ENCODE data around the gene OSBPL5.

The OSBPL5 gene

GRCh38 chr11:3148255-3148989 is 16.7 kb downstream of the OSBPL5 start:
- no peak for DNase-seq

- DNase-seq = no peak
Measured at GRCh38 chr11:3147626-3148025, 17.5 kb downstream of the OSBPL5 start.

DNA sequence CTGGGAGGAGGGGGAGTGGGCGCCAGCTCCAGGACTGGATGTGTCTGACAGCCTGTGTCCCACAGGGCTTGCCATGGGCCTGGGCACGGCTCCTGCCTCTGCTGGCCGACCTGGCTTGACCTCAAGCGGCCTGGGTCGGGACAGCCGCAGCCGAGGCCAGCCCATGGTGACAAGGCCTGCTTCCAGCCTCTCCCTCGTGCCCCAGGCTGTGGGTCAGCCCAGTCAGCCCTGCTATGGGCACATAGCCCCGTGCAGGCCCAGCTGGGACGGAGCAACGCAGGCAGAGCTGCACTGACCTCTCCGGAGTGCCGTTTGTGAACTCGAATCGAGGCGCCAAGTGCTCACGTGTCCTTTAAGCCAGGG is 17.9 kb downstream of the OSBPL5 start:
- DNase-seq = no peak

GRCh38 chr11:3146612-3147256 is 18.4 kb downstream of the OSBPL5 start:
- no peak for DNase-seq

GRCh38 chr11:3145206-3145520 is 19.9 kb downstream of the OSBPL5 start:
- no peak for DNase-seq

DNA sequence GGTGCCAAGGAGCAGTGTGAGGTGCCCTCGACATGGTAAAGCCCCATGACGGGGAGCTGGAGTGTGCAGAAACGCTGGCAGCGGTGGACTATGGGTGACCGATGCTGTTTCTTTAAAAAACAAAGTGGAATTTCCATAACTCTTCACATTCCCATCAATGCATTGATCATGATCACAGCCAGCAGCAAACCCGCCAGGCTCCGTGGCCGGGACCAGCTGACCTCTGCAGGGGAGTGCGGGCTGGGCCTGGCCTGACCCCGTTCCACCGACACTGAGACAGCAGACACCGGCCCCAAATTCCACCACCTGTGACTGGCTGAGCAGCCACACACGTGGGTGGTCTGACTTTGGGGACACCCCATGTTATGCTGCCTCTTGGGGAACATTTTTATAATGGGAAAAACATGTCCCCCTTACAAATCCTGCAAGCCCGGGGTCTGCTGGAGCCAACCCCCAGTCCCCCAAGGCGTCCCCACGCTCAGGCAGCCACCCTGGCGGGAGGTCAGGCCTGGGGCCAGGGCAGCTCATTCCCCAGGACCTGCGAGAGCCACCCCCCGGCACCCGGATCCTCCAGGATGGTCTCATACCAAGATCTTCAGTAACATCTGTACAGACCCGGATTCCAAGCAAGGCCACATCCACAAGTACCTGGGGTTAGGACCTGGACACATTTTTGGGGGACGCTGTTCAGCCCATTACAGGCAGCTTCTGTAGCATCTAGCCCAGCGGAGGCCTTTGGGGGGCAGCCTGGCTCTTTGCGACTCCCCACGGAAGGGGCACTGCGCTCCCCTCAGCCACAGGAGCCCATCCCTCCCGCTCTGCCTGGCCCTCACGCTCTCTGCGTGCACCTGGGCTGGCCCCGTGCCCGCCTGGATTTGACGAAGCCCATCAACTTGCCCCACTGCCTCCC is 20.6 kb downstream of the OSBPL5 start:
- no peak for DNase-seq

- no peak for DNase-seq
Measured at GRCh38 chr11:3143136-3143880, 21.8 kb downstream of the OSBPL5 start.

GRCh38 chr11:3140291-3140603 is 24.9 kb downstream of the OSBPL5 start:
- no peak for DNase-seq

DNA sequence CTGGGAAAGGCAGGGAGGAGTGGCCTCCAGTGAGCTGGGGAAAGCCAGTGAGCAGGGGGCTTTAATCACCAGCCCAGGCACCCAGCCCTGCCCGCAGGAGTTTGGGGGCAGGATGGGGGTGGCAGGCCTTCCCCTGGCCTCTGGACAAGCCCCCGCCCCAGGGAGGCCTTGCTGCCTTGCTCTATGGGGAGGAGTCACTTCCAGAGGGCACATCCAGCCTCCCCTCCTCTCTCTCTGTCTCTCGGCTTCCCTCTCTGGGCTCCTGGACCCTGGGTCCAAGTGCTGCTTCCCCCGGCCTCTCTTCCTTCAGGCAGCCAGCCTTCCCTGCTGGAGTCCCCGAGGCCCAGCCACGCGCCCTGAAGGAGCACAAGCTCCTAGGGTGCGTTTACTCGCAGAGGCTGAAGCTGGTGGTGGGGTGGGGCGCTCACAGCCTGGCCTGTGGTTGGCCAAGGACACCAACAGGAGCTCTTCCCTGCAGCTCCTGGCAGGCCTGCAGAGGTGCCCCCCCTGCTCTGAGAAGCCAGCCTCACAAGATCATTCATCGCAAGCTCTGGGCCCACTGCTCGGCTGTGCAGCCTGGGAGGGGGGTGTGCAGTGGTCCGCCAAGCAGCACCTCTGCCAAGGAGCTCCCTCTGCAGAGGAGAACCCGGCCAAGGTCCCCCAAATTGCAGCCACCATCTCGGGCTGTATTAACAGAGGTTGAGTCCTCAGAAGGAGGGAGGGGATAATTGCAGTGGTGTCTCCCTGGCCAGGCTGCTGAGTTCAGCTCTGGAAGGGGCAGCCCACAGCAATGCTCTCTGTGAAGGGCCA is 25.4 kb downstream of the OSBPL5 start:
- no peak for DNase-seq

DNA sequence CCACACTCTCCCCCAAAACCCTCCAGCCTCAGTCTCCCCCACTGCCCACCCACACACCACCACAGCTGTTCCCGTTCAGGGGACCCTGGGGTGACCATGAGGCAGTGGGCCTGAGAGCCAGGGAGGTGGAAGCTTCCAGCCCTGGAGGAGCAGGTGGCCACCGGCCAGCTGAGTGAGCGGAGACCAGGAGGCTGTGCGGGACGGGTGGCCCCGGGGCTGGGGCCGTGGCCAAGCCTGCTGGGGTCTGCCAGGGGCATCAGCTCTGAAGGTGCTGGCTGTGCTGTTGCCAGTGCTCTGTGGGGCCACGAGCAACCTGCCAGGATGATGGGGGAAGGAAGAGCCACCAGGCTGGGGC is 26.0 kb downstream of the OSBPL5 start:
- DNase-seq = no peak

DNA sequence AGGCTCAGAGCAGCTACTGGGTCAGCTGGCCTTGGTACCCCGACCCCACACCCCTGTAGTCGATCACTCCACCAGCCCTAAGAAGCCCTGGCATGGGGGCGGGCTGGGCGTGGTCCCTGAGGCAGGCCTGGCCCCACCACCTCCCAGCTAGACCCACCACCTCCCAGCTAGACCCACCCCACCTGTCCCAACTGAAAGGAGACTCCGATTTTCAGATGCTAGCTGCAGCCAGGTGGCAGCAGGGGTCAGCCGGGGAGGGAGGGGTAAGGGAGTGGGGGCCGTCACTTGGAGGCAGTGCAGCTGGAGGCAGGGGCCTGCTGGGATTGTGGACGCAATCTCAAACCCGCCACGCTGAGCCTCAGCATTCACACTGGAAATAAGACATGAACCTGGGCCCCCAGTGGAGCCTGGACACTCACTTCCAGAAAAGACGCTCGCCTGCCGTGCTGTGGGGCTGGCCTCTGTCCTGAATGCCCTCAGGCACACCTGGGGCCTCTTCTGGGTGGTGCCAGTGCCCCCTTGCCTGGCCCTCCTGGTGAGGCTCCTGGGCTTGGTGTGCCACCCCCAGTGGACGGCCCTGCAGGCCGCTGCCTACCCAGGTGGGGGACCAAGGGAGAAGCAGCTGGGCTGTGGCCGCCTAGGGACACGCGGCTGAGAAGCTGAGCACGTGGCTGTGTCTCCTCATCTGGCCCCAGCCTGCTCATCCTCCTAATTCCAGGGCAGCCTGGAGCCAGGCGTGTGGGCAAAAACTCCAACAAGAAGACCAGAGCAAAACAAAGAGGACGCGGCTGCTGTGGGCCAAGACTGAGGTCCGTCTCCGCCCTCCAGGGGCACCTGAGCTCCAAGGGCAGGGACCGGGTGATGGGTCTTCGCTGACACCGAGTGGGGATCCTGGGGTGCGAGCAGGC is 26.7 kb downstream of the OSBPL5 start:
- no peak for DNase-seq

- peak; percentile 14 for DNase-seq
Measured at GRCh38 chr11:3137486-3138177, 27.5 kb downstream of the OSBPL5 start.

- DNase-seq = peak; percentile 41
Measured at GRCh38 chr11:3136546-3137455, 28.3 kb downstream of the OSBPL5 start.

GRCh38 chr11:3135481-3136440 is 29.3 kb downstream of the OSBPL5 start:
- DNase-seq = peak; percentile 47

- no peak for DNase-seq
Measured at GRCh38 chr11:3134651-3135480, 30.2 kb downstream of the OSBPL5 start.

GRCh38 chr11:3134218-3134621 is 30.9 kb downstream of the OSBPL5 start:
- no peak for DNase-seq
